ENCODE data around the gene SPRY1. TPM values are rescaled to one million over a fixed set of nuclear protein-coding genes. Genes with fewer than 3 reads are reported as not detected.

SPRY1 gene
- total and polyA plus RNA-seq, 11 donors: 17.0 to 104 (median 39.1) TPM

GRCh38 chr4:123418351-123418931 lies 21.8 kb downstream of the SPRY1 start:
- intact Hi-C loops (cut with DNase I): loop anchor here in 1 of 10 donors (5.0 kb wide), 1 partner anchor 84 kb away; no protein-coding TSS in a partner anchor
- Histone ChIP-seq H3K9me3 (no peaks in the 10 kb centered on the region), H3K27me3 (no peaks in the 10 kb centered on the region), H3K27ac (peak overlapping the region in 11 of 12 donors; percentile 28 to 66 (median 45)), H3K36me3 (no peaks in the 10 kb centered on the region), H3K4me3 (no peak overlapping the region), H3K4me1 (peaks cover 0 to 29% (median 9%) of the 10 kb centered on the region in 12 donors)
- ATAC-seq: peak in 3 of 4 donors; percentile 72 to 83 (median 76)
- WGBS, 4 donors: 39 to 44% (median 40%) methylated on average over 3 of the region's 3 CpGs
- TF ChIP-seq CTCF (IDR thresholded peaks at IDR 0.05) (no peak), POLR2A (IDR thresholded peaks at IDR 0.05) (no peak)
- no peak for DNase-seq

- Histone ChIP-seq H3K27me3 (no peaks in the 10 kb centered on the region), H3K9me3 (no peaks in the 10 kb centered on the region), H3K36me3 (no peaks in the 10 kb centered on the region), H3K4me1 (peaks cover 0 to 29% (median 9%) of the 10 kb centered on the region in 12 donors), H3K4me3 (no peak overlapping the region), H3K27ac (peak overlapping the region in 1 of 12 donors; percentile 53)
- WGBS, 4 donors: 90 to 91% (median 91%) methylated on average over 17 of the region's 17 CpGs
- DNase-seq (no peak), ATAC-seq (no peak)
- no peak for TF ChIP-seq POLR2A (IDR thresholded peaks at IDR 0.05)
- no peak for TF ChIP-seq CTCF (IDR thresholded peaks at IDR 0.05)
- intact Hi-C loops (cut with DNase I): loop anchor here in 1 of 10 donors (5.0 kb wide), 1 partner anchor 82 kb away; no protein-coding TSS in a partner anchor
Measured at GRCh38 chr4:123419885-123420755, 23.5 kb downstream of the SPRY1 start.

GRCh38 chr4:123421227-123421936 lies 24.8 kb downstream of the SPRY1 start:
- Histone ChIP-seq H3K9me3 (no peaks in the 10 kb centered on the region), H3K27ac (peak overlapping the region in 10 of 12 donors; percentile 3 to 67 (median 52)), H3K4me3 (peak overlapping the region in 9 of 12 donors; percentile 11 to 51 (median 33)), H3K36me3 (no peaks in the 10 kb centered on the region), H3K4me1 (peaks cover 0 to 19% (median 9%) of the 10 kb centered on the region in 12 donors), H3K27me3 (no peaks in the 10 kb centered on the region)
- WGBS, 4 donors: 72 to 82% (median 78%) methylated on average over 6 of the region's 6 CpGs
- ATAC-seq (peak in 1 of 4 donors; percentile 55), DNase-seq (no peak)
- intact Hi-C loops (cut with DNase I): no loop called here
- TF ChIP-seq CTCF (IDR thresholded peaks at IDR 0.05) (no peak), POLR2A (IDR thresholded peaks at IDR 0.05) (no peak)
